Nasal cavity respiratory epithelium epithelial cell of viscerocranial mucosa (primary cell): ENCODE data around the gene SNAP47. TPM values are rescaled to one million over a fixed set of nuclear protein-coding genes. Genes with fewer than 3 reads are reported as not detected.

Source experiments
- total RNA-seq: library from RNA; depleted of rRNA; stranded (reverse); fragments of >200 nt; gene quantifications from 2 replicates; pipeline ENCODE4 v1.2.3, GENCODE V29; 2014

Gene SNAP47, protein sequence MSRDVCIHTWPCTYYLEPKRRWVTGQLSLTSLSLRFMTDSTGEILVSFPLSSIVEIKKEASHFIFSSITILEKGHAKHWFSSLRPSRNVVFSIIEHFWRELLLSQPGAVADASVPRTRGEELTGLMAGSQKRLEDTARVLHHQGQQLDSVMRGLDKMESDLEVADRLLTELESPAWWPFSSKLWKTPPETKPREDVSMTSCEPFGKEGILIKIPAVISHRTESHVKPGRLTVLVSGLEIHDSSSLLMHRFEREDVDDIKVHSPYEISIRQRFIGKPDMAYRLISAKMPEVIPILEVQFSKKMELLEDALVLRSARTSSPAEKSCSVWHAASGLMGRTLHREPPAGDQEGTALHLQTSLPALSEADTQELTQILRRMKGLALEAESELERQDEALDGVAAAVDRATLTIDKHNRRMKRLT
- 49.9 and 50.7 TPM in 2 replicates for total RNA-seq

DNA sequence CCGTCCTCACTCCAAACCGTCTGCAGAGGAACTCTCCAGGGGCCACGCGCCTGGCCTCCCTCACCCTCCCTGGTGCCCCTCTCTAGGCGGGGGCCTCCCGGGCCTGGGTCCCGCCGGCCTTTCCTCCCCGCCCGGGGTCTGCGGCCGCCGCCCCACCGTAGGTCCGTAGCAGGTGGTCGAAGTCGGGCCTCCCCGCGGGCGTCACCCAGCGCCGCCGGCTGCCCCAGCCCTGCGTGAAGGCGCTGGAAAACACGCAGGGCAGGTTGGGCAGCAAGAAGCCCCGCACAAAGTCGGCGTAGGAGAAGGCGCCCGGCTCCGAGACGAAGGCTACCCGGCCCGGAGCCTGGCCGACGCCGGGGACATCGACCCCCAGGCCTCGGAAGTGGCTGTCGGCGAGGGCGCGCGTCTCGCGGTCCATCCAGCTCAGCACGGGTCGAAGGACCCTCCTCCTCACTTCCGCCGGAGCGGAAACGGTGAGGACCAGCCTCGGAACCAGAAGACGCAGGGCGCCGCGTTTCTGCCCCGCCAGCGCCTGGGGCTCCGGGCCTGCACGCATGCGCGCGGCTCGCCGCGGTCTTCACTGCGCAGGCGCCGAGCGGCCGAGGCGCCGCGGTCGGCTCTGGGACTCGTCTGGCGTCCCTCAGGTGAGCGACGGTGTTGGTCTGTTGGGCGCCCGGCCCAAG is at the start of gene SNAP47, which contains the start of gene JMJD4:
SNAP47 (plus strand) TSS at position 580 of the 683 bp plus-strand sequence. CDS start 12,302 bp downstream, outside the sequence.
JMJD4 (minus strand) TSS at position 447 of the 683 bp plus-strand sequence; CDS start at position 418, 29 bp downstream.

DNA sequence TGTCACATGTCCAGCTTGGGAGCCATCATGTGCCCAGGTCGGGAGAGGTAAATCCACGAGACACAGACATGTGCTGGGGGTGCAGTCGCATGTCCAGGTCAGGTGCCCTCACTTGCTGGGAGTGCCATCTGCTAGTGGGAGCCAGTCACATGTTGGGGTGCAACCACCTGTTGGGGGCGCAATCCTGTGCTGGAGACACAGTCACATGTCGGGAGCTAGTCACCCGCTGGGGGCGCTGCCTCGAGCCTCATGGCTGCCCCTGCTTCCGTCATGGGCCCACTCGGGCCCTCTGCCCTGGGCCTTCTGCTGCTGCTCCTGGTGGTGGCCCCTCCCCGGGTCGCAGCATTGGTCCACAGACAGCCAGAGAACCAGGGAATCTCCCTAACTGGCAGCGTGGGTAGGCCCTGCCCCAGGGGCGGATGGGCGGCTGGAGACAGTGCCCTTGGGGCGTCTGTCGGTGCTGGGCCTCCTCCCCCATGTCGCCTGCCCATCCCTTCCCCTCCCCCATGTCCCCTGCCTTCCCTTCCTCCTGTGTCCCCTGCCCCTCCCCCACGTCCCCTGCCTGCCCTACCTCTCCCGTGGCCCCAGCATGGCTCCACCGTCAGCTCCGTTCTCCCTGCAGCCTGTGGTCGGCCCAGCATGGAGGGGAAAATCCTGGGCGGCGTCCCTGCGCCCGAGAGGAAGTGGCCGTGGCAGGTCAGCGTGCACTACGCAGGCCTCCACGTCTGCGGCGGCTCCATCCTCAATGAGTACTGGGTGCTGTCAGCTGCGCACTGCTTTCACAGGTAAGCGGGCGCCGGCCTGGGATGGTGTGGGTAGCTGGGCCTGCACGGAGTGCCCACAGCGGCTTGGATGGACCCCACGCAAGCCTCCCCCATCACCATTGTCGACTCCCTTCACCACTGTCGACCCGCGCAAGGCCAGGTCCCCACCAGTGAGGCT is 80.5 kb downstream of the SNAP47 start, which contains the start of gene PRSS38:
PRSS38 (plus strand) TSS at position 208 of the 942 bp plus-strand sequence; CDS start at position 250, 42 bp downstream.

Other genes starting within 250 kb of the SNAP47 start
- gene ZNF678, start 171.9 kb upstream of the SNAP47 start, total RNA-seq = 5.1 and 7.3 TPM in 2 replicates
- 21.9 and 23.6 TPM in 2 replicates for gene JMJD4, start 133 bp upstream of the SNAP47 start, total RNA-seq
- not detected in 2 replicates for gene PRSS38, start 80.2 kb downstream of the SNAP47 start, total RNA-seq
- 1.0 and 3.1 TPM in 2 replicates for gene WNT9A, start 212.5 kb downstream of the SNAP47 start, total RNA-seq